ENCODE results near the gene ZNF280A. TPM values are rescaled to one million over a fixed set of nuclear protein-coding genes. Genes with fewer than 3 reads are reported as not detected.

The ZNF280A gene
- total RNA-seq, 4 donors from 2014 or later = 0.21 to 0.59 TPM; not detected in 2

- no peaks in the 10 kb centered on the region for H3K36me3 ChIP-seq
- H3K4me1 ChIP-seq = no peaks in the 10 kb centered on the region
- H3K27me3 ChIP-seq = no peaks in the 10 kb centered on the region
- H3K9me3 ChIP-seq = no peaks in the 10 kb centered on the region
- no peak for DNase-seq (ENCODE audit: low spot score in 2 of 2)
- H3K4me3 ChIP-seq = no peak overlapping the region
- TF ChIP-seq, protein P1, sequence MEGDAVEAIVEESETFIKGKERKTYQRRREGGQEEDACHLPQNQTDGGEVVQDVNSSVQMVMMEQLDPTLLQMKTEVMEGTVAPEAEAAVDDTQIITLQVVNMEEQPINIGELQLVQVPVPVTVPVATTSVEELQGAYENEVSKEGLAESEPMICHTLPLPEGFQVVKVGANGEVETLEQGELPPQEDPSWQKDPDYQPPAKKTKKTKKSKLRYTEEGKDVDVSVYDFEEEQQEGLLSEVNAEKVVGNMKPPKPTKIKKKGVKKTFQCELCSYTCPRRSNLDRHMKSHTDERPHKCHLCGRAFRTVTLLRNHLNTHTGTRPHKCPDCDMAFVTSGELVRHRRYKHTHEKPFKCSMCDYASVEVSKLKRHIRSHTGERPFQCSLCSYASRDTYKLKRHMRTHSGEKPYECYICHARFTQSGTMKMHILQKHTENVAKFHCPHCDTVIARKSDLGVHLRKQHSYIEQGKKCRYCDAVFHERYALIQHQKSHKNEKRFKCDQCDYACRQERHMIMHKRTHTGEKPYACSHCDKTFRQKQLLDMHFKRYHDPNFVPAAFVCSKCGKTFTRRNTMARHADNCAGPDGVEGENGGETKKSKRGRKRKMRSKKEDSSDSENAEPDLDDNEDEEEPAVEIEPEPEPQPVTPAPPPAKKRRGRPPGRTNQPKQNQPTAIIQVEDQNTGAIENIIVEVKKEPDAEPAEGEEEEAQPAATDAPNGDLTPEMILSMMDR (IDR thresholded peaks at IDR 0.05) = no peak
- TF ChIP-seq EP300 (IDR thresholded peaks at IDR 0.05) = no peak
- TF ChIP-seq POLR2A (IDR thresholded peaks at IDR 0.05) = no peak
- 80 to 82% methylated on average over 7 to 8 of the region's 8 CpGs for WGBS, 2 donors
- no peak overlapping the region for H3K27ac ChIP-seq
These were observed 30.8 kb upstream of the ZNF280A start for GRCh38 chr22:22550789-22551434.

DNA sequence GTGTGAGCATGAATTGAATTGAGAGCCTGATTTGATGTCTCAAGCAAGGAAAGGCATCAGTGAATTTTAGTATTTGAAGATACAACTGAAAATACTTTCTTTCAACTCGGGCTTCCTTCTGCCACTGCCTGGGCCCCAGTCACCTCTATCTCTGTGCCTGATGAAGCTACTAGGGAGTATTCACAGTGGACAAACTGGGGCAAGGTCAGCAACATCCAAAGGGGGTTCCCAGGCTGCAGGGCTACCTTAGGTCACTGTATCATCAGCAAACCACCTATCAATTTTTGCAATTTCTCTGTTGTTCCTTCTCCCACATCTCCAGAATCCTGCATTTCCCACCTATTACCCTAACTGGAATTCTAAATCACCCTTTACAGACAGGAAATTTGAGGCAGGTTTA is 28.8 kb upstream of the ZNF280A start:
- Histone ChIP-seq H3K36me3 (no peaks in the 10 kb centered on the region), H3K4me1 (no peaks in the 10 kb centered on the region), H3K27me3 (no peaks in the 10 kb centered on the region), H3K4me3 (no peak overlapping the region), H3K9me3 (no peaks in the 10 kb centered on the region), H3K27ac (no peak overlapping the region)
- TF ChIP-seq, protein P1 (IDR thresholded peaks at IDR 0.05) = no peak
- no peak for TF ChIP-seq EP300 (IDR thresholded peaks at IDR 0.05)
- TF ChIP-seq POLR2A (IDR thresholded peaks at IDR 0.05) = no peak
- no peak for DNase-seq (ENCODE audit: low spot score in 2 of 2)
- WGBS, 2 donors = 70 to 79% methylated on average over 1 of the region's 1 CpG

DNA sequence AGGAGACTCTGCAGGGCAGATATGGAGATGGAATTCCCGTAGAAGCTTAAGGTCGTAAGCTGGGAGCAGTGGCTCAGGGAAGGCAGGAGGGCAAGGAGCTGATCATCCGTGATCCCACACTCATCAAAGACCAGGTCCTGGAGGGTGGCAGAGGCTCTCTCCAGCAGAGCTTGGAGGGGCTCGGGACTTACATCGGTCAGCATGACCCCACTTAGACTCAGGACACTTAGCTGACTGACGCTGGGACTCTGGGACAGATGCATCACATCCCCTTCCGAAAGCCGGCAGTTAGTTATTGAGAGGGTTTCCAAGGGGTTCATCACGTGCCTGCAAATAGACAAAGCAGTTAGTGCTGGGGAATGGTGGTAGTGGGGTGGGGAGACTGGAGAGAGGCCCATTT is 28.2 kb upstream of the ZNF280A start:
- DNase-seq (ENCODE audit: low spot score in 2 of 2) = no peak
- Histone ChIP-seq H3K27me3 (no peaks in the 10 kb centered on the region), H3K27ac (no peak overlapping the region), H3K9me3 (no peaks in the 10 kb centered on the region), H3K4me3 (no peak overlapping the region), H3K36me3 (no peaks in the 10 kb centered on the region), H3K4me1 (no peaks in the 10 kb centered on the region)
- TF ChIP-seq EP300 (IDR thresholded peaks at IDR 0.05) (no peak), POLR2A (IDR thresholded peaks at IDR 0.05) (no peak)
- TF ChIP-seq, protein P1 (IDR thresholded peaks at IDR 0.05) = no peak
- 70 to 72% methylated on average over 9 of the region's 9 CpGs for WGBS, 2 donors

GRCh38 chr22:22547692-22548300 is 27.7 kb upstream of the ZNF280A start:
- WGBS, 2 donors = 47 to 48% methylated on average over 3 of the region's 3 CpGs
- Histone ChIP-seq H3K27ac (no peak overlapping the region), H3K27me3 (no peaks in the 10 kb centered on the region), H3K4me1 (no peaks in the 10 kb centered on the region), H3K9me3 (no peaks in the 10 kb centered on the region), H3K36me3 (no peaks in the 10 kb centered on the region), H3K4me3 (no peak overlapping the region)
- no peak for TF ChIP-seq POLR2A (IDR thresholded peaks at IDR 0.05)
- TF ChIP-seq, protein P1 (IDR thresholded peaks at IDR 0.05) = no peak
- TF ChIP-seq EP300 (IDR thresholded peaks at IDR 0.05) = no peak
- DNase-seq (ENCODE audit: low spot score in 2 of 2) = no peak

DNA sequence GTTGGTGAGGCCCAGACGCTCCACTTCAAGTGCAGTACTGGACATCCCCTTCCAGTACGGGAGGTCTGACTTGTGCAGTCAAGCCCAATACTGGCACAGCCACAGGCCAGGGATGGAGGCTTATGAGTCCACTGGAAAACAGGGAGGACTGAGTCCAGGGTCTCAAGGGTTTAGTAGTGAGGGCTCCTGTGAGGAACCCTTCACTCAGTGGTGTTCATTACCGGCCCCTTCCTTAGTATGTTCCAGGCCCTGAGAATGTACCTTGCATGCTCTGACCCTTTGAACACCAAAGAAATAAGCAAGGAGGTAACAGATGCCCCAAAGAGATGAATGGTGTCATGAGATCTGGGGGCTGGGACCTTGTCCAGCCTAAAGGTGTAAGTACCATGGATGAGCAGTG is 27.2 kb upstream of the ZNF280A start:
- Histone ChIP-seq H3K9me3 (no peaks in the 10 kb centered on the region), H3K36me3 (no peaks in the 10 kb centered on the region), H3K4me1 (no peaks in the 10 kb centered on the region), H3K27me3 (no peaks in the 10 kb centered on the region), H3K4me3 (no peak overlapping the region), H3K27ac (no peak overlapping the region)
- 88 to 95% methylated on average over 3 of the region's 3 CpGs for WGBS, 2 donors
- TF ChIP-seq, protein P1 (IDR thresholded peaks at IDR 0.05) = no peak
- TF ChIP-seq EP300 (IDR thresholded peaks at IDR 0.05) (no peak), POLR2A (IDR thresholded peaks at IDR 0.05) (no peak)
- no peak for DNase-seq (ENCODE audit: low spot score in 2 of 2)
